HCT116 (cell line): ENCODE data around the gene PRKACA. TPM values are rescaled to one million over a fixed set of nuclear protein-coding genes. Genes with fewer than 3 reads are reported as not detected.

Experiments
- ATAC-seq: fragments of 200-7000 bp; cut with Tn5 transposase; 2 replicates; pipeline ENCODE4 v1.9.1; 2020; ENCODE audit warnings: mild to moderate bottlenecking, moderate library complexity
- BruUV-seq: library from RNA; stranded (reverse); fragments of 400-500 nt; replicated peaks from 2 replicates; lab custom pipeline; 2021; lab: Mats Ljungman, UMichigan
- CTCF ChIA-PET: fragments of 300-600 bp; sonication (Branson Sonifier 250); formaldehyde crosslinking; loops from one replicate; lab custom pipeline; 2021; ENCODE audit warnings: antibody characterized with exemption; lab: Charles Lee
- POLR2A ChIA-PET: fragments of 300-600, 350-600 bp; sonication (Branson Sonifier 250); formaldehyde crosslinking; loops from one replicate; lab custom pipeline; 2021; ENCODE audit warnings: antibody characterized with exemption; lab: Charles Lee
- RAD21 ChIA-PET, 2 experiments: fragments of 300-600 bp; sonication (Branson Sonifier 250); formaldehyde crosslinking; loops; one replicate each; lab custom pipeline; 2023; ENCODE audit warnings: low total read pairs in 2 of 2; ENCODE audit not compliant: uncharacterized antibody in 2 of 2, unreplicated experiment in 2 of 2, low non-redundant PET in 1 of 2; lab: Charles Lee
- DNase-seq: peaks from one replicate; pipeline ENCODE4 v3.0.0-alpha.2; 2010; ENCODE audit warnings: low read depth, low spot score
- H2AFZ ChIP-seq: fragments of 200-600 bp; shearing (Covaris generic), sonication (generic); 2 replicates; pipeline ENCODE4 v1.6.1; 2017; ENCODE audit warnings: low read depth, mixed run types, mixed read lengths, antibody characterized with exemption, low read length; ENCODE audit not compliant: poor library complexity, severe bottlenecking
- H3K27ac ChIP-seq: 2 replicates; pipeline ENCODE4 v1.5.1; 2012; ENCODE audit warnings: low read depth, low read length
- H3K27me3 ChIP-seq: fragments of 200-600 bp; sonication (generic); 2 replicates; pipeline ENCODE4 v1.6.1; 2016; ENCODE audit warnings: mixed run types, low read length, mixed read lengths; ENCODE audit not compliant: insufficient read depth
- H3K36me3 ChIP-seq, 2 experiments: fragments of 200-500 bp in 1 of 2; fragments of 200-600 bp in 1 of 2; sonication (Bioruptor generic) in 1 of 2; sonication (generic) in 1 of 2; 2 replicates each; pipeline versions ENCODE4 v1.5.1 to v1.6.1; 2014 to 2016; ENCODE audit warnings: low read length in 2 of 2, inconsistent platforms in 1 of 2, mixed read lengths in 1 of 2, mixed run types in 1 of 2; ENCODE audit not compliant: insufficient read depth in 2 of 2, control insufficient read depth in 1 of 2
- H3K4me1 ChIP-seq, 2 experiments: fragments of 200-600 bp in 1 of 2; sonication (generic) in 1 of 2; 2 replicates each; pipeline versions ENCODE4 v1.5.1 to v1.6.1; 2012 to 2017; ENCODE audit warnings: low read length in 2 of 2, inconsistent platforms in 1 of 2, mild to moderate bottlenecking in 1 of 2, mixed read lengths in 1 of 2, mixed run types in 1 of 2, moderate library complexity in 1 of 2; ENCODE audit not compliant: insufficient read depth in 2 of 2, control insufficient read depth in 1 of 2
- H3K4me2 ChIP-seq: fragments of 200-600 bp; sonication (generic); 2 replicates; pipeline ENCODE4 v1.6.1; 2017; ENCODE audit warnings: mixed run types, low read length, mixed read lengths
- H3K4me3 ChIP-seq, 2 experiments: fragments of 200-600 bp in 1 of 2; sonication (generic) in 1 of 2; replicated peaks in 1 of 2; 2 replicates each; pipeline ENCODE4 v1.5.1; 2011 to 2016; ENCODE audit warnings: low read length in 2 of 2, control low read depth in 1 of 2, low read depth in 1 of 2, mild to moderate bottlenecking in 1 of 2, mixed read lengths in 1 of 2, mixed run types in 1 of 2
- H3K79me2 ChIP-seq: fragments of 200-600 bp; sonication (generic); 2 replicates; pipeline ENCODE4 v1.6.1; 2017; ENCODE audit warnings: mild to moderate bottlenecking, mixed run types, low read length, moderate library complexity, mixed read lengths; ENCODE audit not compliant: insufficient read depth
- H3K9ac ChIP-seq: fragments of 200-600 bp; sonication (generic); 2 replicates; pipeline ENCODE4 v1.6.1; 2016; ENCODE audit warnings: low read length, mixed read lengths
- H3K9me2 ChIP-seq: fragments of 200-600 bp; sonication (generic), shearing (Covaris generic); 2 replicates; pipeline ENCODE4 v1.6.1; 2017; ENCODE audit warnings: mixed run types, mild to moderate bottlenecking, moderate library complexity; ENCODE audit not compliant: insufficient read depth
- H3K9me3 ChIP-seq, 2 experiments: fragments of 200-500 bp in 1 of 2; fragments of 200-600 bp in 1 of 2; sonication (Bioruptor generic) in 1 of 2; sonication (generic) in 1 of 2; 2 replicates each; pipeline ENCODE4 v1.6.1; 2014 to 2017; ENCODE audit warnings: low read length in 2 of 2, mixed read lengths in 2 of 2, inconsistent platforms in 1 of 2, low read depth in 1 of 2, mild to moderate bottlenecking in 1 of 2, mixed run types in 1 of 2, moderate library complexity in 1 of 2; ENCODE audit not compliant: control insufficient read depth in 1 of 2, insufficient read depth in 1 of 2
- H4K20me1 ChIP-seq: fragments of 200-600 bp; sonication (generic), shearing (Covaris generic); 2 replicates; pipeline ENCODE4 v1.6.1; 2017; ENCODE audit warnings: mixed run types, mild to moderate bottlenecking, moderate library complexity; ENCODE audit not compliant: insufficient read depth
- EGR1 ChIP-seq: IDR thresholded peaks from 2 replicates; pipeline ENCODE4 v1.6.1; 2012; ENCODE audit warnings: low read depth
- EZH2phosphoT487 ChIP-seq: fragments of 200-600 bp; IDR thresholded peaks from 2 replicates; pipeline ENCODE4 v1.6.1; 2018; ENCODE audit warnings: antibody characterized with exemption, borderline replicate concordance
- FOSL1 ChIP-seq: IDR thresholded peaks from 2 replicates; pipeline ENCODE4 v1.6.1; 2012; ENCODE audit warnings: low read depth
- JUND ChIP-seq: IDR thresholded peaks from 2 replicates; pipeline ENCODE4 v1.6.1; 2012
- SIN3A ChIP-seq: IDR thresholded peaks from 2 replicates; pipeline ENCODE4 v1.6.1; 2012; ENCODE audit warnings: low read depth
- SP1 ChIP-seq: IDR thresholded peaks from 2 replicates; pipeline ENCODE4 v1.6.1; 2012; ENCODE audit warnings: low read depth
- SRF ChIP-seq: IDR thresholded peaks from 2 replicates; pipeline ENCODE4 v1.6.1; 2012; ENCODE audit warnings: low read depth
- TCF7L2 ChIP-seq: IDR thresholded peaks from 2 replicates; pipeline ENCODE4 v1.7.0; 2011; ENCODE audit warnings: borderline replicate concordance, inconsistent platforms; ENCODE audit not compliant: insufficient read depth, insufficient read length; ENCODE audit errors: extremely low read depth
- YY1 ChIP-seq: IDR thresholded peaks from 2 replicates; pipeline ENCODE4 v1.6.1; 2011; ENCODE audit warnings: low read length, low read depth, moderate library complexity, mild to moderate bottlenecking; ENCODE audit not compliant: insufficient replicate concordance; ENCODE audit errors: extremely low read depth
- intact Hi-C: fragments of 100-400 bp; cut with micrococcal nuclease; formaldehyde crosslinking; loops from 2 replicates; pipeline ENCODE4 v1.10.0; 2022
- total RNA-seq: library from RNA; stranded (reverse); gene quantifications from one replicate; pipeline ENCODE4 v1.2.1, GENCODE V29; 2021; ENCODE audit not compliant: unreplicated experiment
- TF ChIP-seq, protein P1 (sequence below): IDR thresholded peaks from 2 replicates; pipeline ENCODE4 v1.6.1; 2012; ENCODE audit warnings: low read depth
- TF ChIP-seq, protein P2 (sequence below): IDR thresholded peaks from 2 replicates; pipeline ENCODE4 v1.6.1; 2012
- TF ChIP-seq, protein P3 (sequence below), 3 experiments: fragments of 200-600 bp in 1 of 3; sonication (generic) in 1 of 3; IDR thresholded peaks in 2 of 3; conservative IDR thresholded peaks in 1 of 3; 2 replicates each; pipeline ENCODE4 v1.5.1; 2012 to 2017; ENCODE audit warnings: low read depth in 2 of 3, low read length in 2 of 3, antibody characterized with exemption in 1 of 3, borderline replicate concordance in 1 of 3, control low read depth in 1 of 3, mild to moderate bottlenecking in 1 of 3, mixed read lengths in 1 of 3, mixed run types in 1 of 3, moderate library complexity in 1 of 3; ENCODE audit not compliant: insufficient read depth in 1 of 3

The PRKACA gene
- total RNA-seq, 1 experiment from 2014 or later: 95.7 TPM

DNA sequence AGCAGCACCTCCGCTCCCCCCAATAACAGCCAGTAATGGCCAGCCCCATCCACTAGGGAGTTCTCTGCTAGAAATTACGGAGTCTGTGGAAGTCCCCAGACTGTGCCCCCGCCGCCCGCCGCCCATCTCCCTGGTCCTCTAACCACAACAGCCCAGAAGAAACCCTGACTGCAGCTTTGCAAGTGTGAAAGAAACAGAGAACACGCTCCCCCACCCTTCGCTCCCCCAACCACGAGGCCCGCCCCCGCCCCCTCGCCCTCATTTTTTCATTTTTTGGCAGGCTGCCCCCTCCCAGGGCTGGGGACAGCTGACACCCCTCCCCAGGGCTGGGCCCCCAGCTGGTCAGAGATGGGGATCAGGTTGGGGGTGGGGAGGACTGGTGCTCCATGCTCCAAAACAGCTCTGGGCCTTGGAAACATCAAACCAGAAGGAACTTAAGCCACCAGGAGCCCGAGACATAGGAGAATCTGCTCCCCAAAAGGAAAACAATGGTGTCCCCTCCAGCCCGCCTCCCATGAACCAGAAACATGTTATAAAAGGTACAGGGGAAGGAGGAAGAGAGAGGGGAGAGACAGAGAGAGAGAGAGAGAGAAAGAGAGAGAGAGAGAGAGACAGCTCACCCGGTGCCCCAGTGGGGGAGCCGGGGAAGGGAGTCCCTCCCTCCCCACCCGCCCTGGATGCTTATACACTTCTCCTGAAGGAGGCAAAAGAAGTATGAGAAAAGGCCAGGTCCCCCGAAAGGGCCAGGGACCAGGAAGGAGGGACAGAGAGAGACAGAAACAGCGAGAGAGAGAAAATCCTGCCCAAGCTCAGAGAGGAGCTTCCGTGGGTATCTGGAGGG is 48.6 kb upstream of the PRKACA start:
- RAD21 ChIA-PET: no interaction called here
- no peak for TF ChIP-seq EZH2phosphoT487
- TF ChIP-seq EGR1: no peak
- no peak for TF ChIP-seq SRF
- TF ChIP-seq, all 23 proteins: peak for 0
- H2AFZ ChIP-seq: no peak overlapping the region
- H3K4me3 ChIP-seq: no peak overlapping the region
- no peaks in the 10 kb centered on the region for H4K20me1 ChIP-seq
- no TSS peak for BruUV-seq
- CTCF ChIA-PET: no interaction called here
- no peaks in the 10 kb centered on the region for H3K9me2 ChIP-seq
- H3K4me2 ChIP-seq: no peak overlapping the region
- H3K27ac ChIP-seq: no peak overlapping the region
- no peaks in the 10 kb centered on the region for H3K4me1 ChIP-seq
- no peaks in the 10 kb centered on the region for H3K27me3 ChIP-seq
- ATAC-seq (no peak), DNase-seq (no peak)
- H3K9me3 ChIP-seq: no peaks in the 10 kb centered on the region
- POLR2A ChIA-PET: no interaction called here
- no peak overlapping the region for H3K9ac ChIP-seq
- H3K36me3 ChIP-seq: peaks cover 16 to 17% of the 10 kb centered on the region in 2 experiments; a peak in 3 of 4 replicates
- intact Hi-C loops: no loop called here
- H3K79me2 ChIP-seq: no peaks in the 10 kb centered on the region

DNA sequence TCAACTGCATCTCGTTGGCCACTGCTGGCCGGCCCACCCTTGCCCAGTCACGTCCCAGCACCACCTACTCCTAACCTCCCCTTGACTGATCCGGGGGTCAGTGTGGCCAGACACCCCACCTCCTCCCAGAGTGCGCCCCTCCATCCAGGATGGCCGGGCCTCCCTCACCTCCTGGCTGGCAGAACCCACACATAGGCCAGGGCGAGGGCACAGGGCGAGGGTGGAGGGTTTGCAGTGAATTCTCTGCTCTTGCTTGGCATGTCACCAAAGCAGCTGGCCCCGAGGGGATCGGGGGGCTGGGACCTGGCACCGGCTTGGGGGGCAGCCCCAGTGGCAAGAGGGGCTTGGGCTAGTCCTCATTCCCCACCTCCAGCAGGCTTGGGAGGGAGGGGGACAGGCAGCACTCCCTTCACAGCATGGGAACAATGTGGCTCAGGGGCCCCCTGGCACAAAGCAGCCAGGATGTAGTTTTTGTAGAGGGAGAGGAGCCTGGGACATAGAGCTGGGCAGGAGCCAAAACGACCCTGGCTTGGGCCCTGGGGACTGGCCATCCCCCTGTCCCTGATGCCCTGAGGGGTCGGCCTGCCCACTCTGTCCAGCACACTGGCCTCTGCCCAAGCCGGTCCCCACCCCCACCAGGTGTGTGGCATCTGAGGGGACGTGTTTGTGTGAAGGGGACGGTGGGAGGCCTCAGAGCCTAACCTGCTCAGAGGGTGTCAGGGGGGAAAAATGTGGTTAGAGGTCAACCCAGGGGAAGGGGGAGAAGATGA is 47.3 kb upstream of the PRKACA start:
- ChIA-PET POLR2A (no interaction called here), CTCF (no interaction called here), RAD21 (no interaction called here)
- TF ChIP-seq YY1: no peak
- TF ChIP-seq, protein P1, sequence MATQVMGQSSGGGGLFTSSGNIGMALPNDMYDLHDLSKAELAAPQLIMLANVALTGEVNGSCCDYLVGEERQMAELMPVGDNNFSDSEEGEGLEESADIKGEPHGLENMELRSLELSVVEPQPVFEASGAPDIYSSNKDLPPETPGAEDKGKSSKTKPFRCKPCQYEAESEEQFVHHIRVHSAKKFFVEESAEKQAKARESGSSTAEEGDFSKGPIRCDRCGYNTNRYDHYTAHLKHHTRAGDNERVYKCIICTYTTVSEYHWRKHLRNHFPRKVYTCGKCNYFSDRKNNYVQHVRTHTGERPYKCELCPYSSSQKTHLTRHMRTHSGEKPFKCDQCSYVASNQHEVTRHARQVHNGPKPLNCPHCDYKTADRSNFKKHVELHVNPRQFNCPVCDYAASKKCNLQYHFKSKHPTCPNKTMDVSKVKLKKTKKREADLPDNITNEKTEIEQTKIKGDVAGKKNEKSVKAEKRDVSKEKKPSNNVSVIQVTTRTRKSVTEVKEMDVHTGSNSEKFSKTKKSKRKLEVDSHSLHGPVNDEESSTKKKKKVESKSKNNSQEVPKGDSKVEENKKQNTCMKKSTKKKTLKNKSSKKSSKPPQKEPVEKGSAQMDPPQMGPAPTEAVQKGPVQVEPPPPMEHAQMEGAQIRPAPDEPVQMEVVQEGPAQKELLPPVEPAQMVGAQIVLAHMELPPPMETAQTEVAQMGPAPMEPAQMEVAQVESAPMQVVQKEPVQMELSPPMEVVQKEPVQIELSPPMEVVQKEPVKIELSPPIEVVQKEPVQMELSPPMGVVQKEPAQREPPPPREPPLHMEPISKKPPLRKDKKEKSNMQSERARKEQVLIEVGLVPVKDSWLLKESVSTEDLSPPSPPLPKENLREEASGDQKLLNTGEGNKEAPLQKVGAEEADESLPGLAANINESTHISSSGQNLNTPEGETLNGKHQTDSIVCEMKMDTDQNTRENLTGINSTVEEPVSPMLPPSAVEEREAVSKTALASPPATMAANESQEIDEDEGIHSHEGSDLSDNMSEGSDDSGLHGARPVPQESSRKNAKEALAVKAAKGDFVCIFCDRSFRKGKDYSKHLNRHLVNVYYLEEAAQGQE: no peak
- TF ChIP-seq SIN3A: no peak
- TF ChIP-seq, protein P2, sequence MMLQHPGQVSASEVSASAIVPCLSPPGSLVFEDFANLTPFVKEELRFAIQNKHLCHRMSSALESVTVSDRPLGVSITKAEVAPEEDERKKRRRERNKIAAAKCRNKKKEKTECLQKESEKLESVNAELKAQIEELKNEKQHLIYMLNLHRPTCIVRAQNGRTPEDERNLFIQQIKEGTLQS: no peak
- TF ChIP-seq FOSL1: no peak
- no peak for TF ChIP-seq JUND
- no peak for TF ChIP-seq SP1
- TF ChIP-seq TCF7L2: no peak
- TF ChIP-seq, protein P3, sequence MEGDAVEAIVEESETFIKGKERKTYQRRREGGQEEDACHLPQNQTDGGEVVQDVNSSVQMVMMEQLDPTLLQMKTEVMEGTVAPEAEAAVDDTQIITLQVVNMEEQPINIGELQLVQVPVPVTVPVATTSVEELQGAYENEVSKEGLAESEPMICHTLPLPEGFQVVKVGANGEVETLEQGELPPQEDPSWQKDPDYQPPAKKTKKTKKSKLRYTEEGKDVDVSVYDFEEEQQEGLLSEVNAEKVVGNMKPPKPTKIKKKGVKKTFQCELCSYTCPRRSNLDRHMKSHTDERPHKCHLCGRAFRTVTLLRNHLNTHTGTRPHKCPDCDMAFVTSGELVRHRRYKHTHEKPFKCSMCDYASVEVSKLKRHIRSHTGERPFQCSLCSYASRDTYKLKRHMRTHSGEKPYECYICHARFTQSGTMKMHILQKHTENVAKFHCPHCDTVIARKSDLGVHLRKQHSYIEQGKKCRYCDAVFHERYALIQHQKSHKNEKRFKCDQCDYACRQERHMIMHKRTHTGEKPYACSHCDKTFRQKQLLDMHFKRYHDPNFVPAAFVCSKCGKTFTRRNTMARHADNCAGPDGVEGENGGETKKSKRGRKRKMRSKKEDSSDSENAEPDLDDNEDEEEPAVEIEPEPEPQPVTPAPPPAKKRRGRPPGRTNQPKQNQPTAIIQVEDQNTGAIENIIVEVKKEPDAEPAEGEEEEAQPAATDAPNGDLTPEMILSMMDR (IDR thresholded peaks at IDR 0.05 in 2 of 3, conservative IDR thresholded peaks at IDR 0.05 in 1 of 3; ENCODE audit: borderline replicate concordance in 1 of 3, insufficient read depth in 1 of 3, low read depth in 2 of 3, low read length in 2 of 3): no peak
- Histone ChIP-seq H3K9me2 (no peaks in the 10 kb centered on the region), H3K9me3 (no peaks in the 10 kb centered on the region), H3K79me2 (no peaks in the 10 kb centered on the region), H2AFZ (no peak overlapping the region), H4K20me1 (no peaks in the 10 kb centered on the region), H3K4me2 (no peak overlapping the region), H3K4me1 (no peaks in the 10 kb centered on the region), H3K27me3 (no peaks in the 10 kb centered on the region), H3K9ac (no peak overlapping the region), H3K4me3 (no peak overlapping the region), H3K36me3 (peaks cover 8 to 16% of the 10 kb centered on the region in 2 experiments; a peak in 3 of 4 replicates), H3K27ac (no peak overlapping the region)
- no TSS peak for BruUV-seq
- ATAC-seq (no peak), DNase-seq (no peak)
- intact Hi-C loops: no loop called here
